ENCODE data around the gene KCNMB2. TPM values are rescaled to one million over a fixed set of nuclear protein-coding genes. Genes with fewer than 3 reads are reported as not detected.

The KCNMB2 gene
- polyA plus RNA-seq, 1 donor (not counting 4 experiments of a cell fraction or from before 2014, with no cell fraction given) = not detected

DNA sequence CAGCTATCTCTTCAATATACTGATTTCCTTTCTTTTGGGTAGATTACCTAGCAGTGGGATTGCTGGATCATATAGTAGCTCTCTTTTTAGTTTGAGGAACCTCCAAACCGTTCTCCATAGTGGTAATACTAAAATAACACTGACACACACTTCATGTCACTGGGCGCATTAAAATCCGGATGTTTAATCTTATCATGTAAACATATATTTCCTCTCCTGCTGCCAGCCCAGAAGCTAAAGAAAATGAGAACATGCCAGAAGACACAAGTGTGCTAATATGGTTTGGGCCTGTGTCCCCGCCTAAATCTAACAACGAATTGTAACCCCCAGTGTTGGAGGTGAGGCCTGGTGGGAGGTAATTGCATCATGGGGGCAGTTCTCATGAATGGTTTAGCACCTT lies 23.6 kb upstream of the KCNMB2 start:
- FAIRE-seq (no peak), DNase-seq (ENCODE audit: low read depth, low spot score) (no peak)
- H3K4me3 ChIP-seq (ENCODE audit: control insufficient read depth in 2 of 3, extremely low read depth in 1 of 3, insufficient read depth in 2 of 3, low read depth in 1 of 3, low read length in 3 of 3) = no peak overlapping the region
- H3K4me1 ChIP-seq (ENCODE audit: control insufficient read depth, extremely low read depth, insufficient read depth, low read length) = no peaks in the 10 kb centered on the region
- no peak overlapping the region for H3K27ac ChIP-seq (ENCODE audit: control insufficient read depth, insufficient read depth, low read length)
- no peaks in the 10 kb centered on the region for H3K27me3 ChIP-seq (ENCODE audit: control insufficient read depth, extremely low read depth, insufficient read depth, low read length)
- H3K79me2 ChIP-seq (ENCODE audit: control insufficient read depth, insufficient read depth, low read length) = no peaks in the 10 kb centered on the region
- dilution Hi-C loops (cut with MboI; ENCODE audit: extremely low pct_ligation_motif_present, low sequenced_read_pairs) = no loop called here
- H3K36me3 ChIP-seq (ENCODE audit: control insufficient read depth in 2 of 2, extremely low read depth in 1 of 2, insufficient read depth in 2 of 2, low read length in 2 of 2) = no peaks in the 10 kb centered on the region
- no peak overlapping the region for H3K4me2 ChIP-seq (ENCODE audit: control insufficient read depth, extremely low read depth, insufficient read depth, low read depth, low read length)
- H2AFZ ChIP-seq (ENCODE audit: control insufficient read depth, low read length) = no peak overlapping the region
- no peaks in the 10 kb centered on the region for H3K9me1 ChIP-seq (ENCODE audit: control insufficient read depth, extremely low read depth, insufficient read depth, low read length)
- H4K20me1 ChIP-seq (ENCODE audit: control insufficient read depth, extremely low read depth, insufficient read depth, low read length) = no peaks in the 10 kb centered on the region
- no peak for TF ChIP-seq EZH2 (IDR thresholded peaks at IDR 0.05; ENCODE audit: low read length)
- no peak for TF ChIP-seq CTCF (optimal IDR thresholded peaks at IDR 0.05 in 1 of 3, IDR thresholded peaks at IDR 0.05 in 1 of 3, conservative IDR thresholded peaks at IDR 0.05 in 1 of 3; ENCODE audit: extremely low read depth in 1 of 3, insufficient read depth in 2 of 3, low read length in 3 of 3)
- no peak overlapping the region for H3K9ac ChIP-seq (ENCODE audit: control insufficient read depth, extremely low read depth, insufficient read depth, low read length)
- H3K9me3 ChIP-seq (ENCODE audit: control insufficient read depth, low read depth, low read length) = no peaks in the 10 kb centered on the region

DNA sequence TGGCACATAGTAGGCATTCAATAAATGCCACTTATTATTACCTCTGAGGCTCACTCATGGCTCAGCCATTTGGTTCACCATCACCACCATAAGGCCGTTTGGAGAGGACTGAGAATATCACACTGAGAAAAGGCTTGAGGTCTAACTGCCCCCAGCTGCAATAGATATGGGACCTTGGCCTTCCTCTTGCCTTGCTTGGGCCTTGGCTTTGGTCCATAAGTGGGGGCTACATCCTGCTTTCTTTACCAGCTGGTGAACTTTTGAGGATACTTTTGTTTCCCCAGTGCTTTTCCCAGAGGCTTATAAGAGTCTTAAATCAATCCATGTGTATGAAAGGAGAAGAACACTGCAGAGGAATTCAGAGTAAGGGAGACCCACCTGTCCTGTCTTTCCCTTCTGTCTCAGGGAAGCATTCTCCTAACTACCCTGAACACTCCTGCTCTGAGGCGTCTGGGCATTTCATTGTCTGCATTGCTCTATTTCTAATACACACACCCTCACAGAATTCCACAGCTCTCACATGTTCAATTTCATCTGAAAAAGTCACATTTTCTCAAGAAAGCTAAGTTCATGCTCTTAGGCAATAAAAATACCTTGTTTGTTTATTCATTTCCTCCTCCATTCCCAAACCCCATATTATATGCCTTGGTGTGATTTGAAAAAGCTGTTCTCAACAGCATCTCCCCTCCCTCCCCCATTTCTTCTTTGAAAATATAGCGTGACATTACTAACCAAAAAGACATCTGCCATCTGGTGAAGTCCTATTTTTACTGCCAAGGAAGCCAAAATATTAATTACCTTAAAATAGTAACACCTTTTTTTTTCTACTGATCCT lies 22.5 kb upstream of the KCNMB2 start:
- TF ChIP-seq EZH2 (IDR thresholded peaks at IDR 0.05; ENCODE audit: low read length) = no peak
- TF ChIP-seq CTCF (optimal IDR thresholded peaks at IDR 0.05 in 1 of 3, IDR thresholded peaks at IDR 0.05 in 1 of 3, conservative IDR thresholded peaks at IDR 0.05 in 1 of 3; ENCODE audit: extremely low read depth in 1 of 3, insufficient read depth in 2 of 3, low read length in 3 of 3) = no peak
- no peak overlapping the region for H2AFZ ChIP-seq (ENCODE audit: control insufficient read depth, low read length)
- H3K79me2 ChIP-seq (ENCODE audit: control insufficient read depth, insufficient read depth, low read length) = no peaks in the 10 kb centered on the region
- no peaks in the 10 kb centered on the region for H4K20me1 ChIP-seq (ENCODE audit: control insufficient read depth, extremely low read depth, insufficient read depth, low read length)
- no peaks in the 10 kb centered on the region for H3K27me3 ChIP-seq (ENCODE audit: control insufficient read depth, extremely low read depth, insufficient read depth, low read length)
- DNase-seq (ENCODE audit: low read depth, low spot score) (no peak), FAIRE-seq (no peak)
- dilution Hi-C loops (cut with MboI; ENCODE audit: extremely low pct_ligation_motif_present, low sequenced_read_pairs) = no loop called here
- peaks cover 4% of the 10 kb centered on the region for H3K4me1 ChIP-seq (ENCODE audit: control insufficient read depth, extremely low read depth, insufficient read depth, low read length)
- H3K4me2 ChIP-seq (ENCODE audit: control insufficient read depth, extremely low read depth, insufficient read depth, low read depth, low read length) = no peak overlapping the region
- H3K4me3 ChIP-seq (ENCODE audit: control insufficient read depth in 2 of 3, extremely low read depth in 1 of 3, insufficient read depth in 2 of 3, low read depth in 1 of 3, low read length in 3 of 3) = no peak overlapping the region
- no peaks in the 10 kb centered on the region for H3K9me3 ChIP-seq (ENCODE audit: control insufficient read depth, low read depth, low read length)
- H3K36me3 ChIP-seq (ENCODE audit: control insufficient read depth in 2 of 2, extremely low read depth in 1 of 2, insufficient read depth in 2 of 2, low read length in 2 of 2) = no peaks in the 10 kb centered on the region
- H3K27ac ChIP-seq (ENCODE audit: control insufficient read depth, insufficient read depth, low read length) = no peak overlapping the region
- H3K9ac ChIP-seq (ENCODE audit: control insufficient read depth, extremely low read depth, insufficient read depth, low read length) = no peak overlapping the region
- no peaks in the 10 kb centered on the region for H3K9me1 ChIP-seq (ENCODE audit: control insufficient read depth, extremely low read depth, insufficient read depth, low read length)

All from keratinocyte (primary cell).